Keratinocyte (primary cell): ENCODE results near the gene VCAN.

Source experiments
- EZH2 ChIP-seq: IDR thresholded peaks from one replicate; pipeline ENCODE4 v1.6.1; 2012; ENCODE audit warnings: inconsistent platforms, mild to moderate bottlenecking, low read length, moderate library complexity
- TF ChIP-seq, protein P1 (sequence below), 3 experiments: IDR thresholded peaks in 1 of 3; conservative IDR thresholded peaks in 1 of 3; optimal IDR thresholded peaks in 1 of 3; 2 replicates in 2 of 3; 3 replicates in 1 of 3; pipeline versions ENCODE3 to v1.5.1; 2011; ENCODE audit warnings: low read length in 3 of 3, mild to moderate bottlenecking in 3 of 3, moderate library complexity in 2 of 3, control low read depth in 1 of 3, inconsistent platforms in 1 of 3; ENCODE audit not compliant: insufficient read depth in 2 of 3; ENCODE audit errors: extremely low read depth in 1 of 3

DNA sequence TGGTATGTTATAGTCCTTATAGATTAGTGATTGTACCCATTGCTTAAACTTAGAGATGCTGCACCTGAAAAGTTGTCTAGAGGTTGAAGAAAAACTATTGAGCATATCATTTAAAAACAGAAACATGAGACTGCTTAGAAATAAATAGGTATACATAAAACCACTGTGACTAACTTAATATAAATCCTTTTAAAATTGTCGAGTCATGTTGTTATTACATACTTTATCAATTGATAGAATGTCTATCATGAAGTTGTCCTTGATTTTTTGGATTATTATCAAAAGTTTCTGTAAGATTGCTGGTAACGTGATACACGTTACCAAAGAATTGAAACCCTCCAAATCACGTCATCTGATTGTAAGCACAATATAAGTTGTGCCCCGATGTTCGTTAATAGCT, 35.3 kb upstream of the VCAN start:
- no peak for TF ChIP-seq EZH2
- TF ChIP-seq, protein P1, sequence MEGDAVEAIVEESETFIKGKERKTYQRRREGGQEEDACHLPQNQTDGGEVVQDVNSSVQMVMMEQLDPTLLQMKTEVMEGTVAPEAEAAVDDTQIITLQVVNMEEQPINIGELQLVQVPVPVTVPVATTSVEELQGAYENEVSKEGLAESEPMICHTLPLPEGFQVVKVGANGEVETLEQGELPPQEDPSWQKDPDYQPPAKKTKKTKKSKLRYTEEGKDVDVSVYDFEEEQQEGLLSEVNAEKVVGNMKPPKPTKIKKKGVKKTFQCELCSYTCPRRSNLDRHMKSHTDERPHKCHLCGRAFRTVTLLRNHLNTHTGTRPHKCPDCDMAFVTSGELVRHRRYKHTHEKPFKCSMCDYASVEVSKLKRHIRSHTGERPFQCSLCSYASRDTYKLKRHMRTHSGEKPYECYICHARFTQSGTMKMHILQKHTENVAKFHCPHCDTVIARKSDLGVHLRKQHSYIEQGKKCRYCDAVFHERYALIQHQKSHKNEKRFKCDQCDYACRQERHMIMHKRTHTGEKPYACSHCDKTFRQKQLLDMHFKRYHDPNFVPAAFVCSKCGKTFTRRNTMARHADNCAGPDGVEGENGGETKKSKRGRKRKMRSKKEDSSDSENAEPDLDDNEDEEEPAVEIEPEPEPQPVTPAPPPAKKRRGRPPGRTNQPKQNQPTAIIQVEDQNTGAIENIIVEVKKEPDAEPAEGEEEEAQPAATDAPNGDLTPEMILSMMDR (optimal IDR thresholded peaks at IDR 0.05 in 1 of 3, IDR thresholded peaks at IDR 0.05 in 1 of 3, conservative IDR thresholded peaks at IDR 0.05 in 1 of 3; ENCODE audit: extremely low read depth in 1 of 3, insufficient read depth in 2 of 3, low read length in 3 of 3): no peak
